NCI-H345 treated with DMSO at 0.1 percent for 48 hours (cell line): ENCODE data around the gene DPM1.
A peak's percentile ranks its signal among the peaks of the same experiment; 100 is the strongest.
"Not testable (repeated sequence)": the region's sequence is repeated elsewhere in the genome, so short reads cannot be mapped to it uniquely, and the experiment has no call there.

ENCODE experiments used
- DNase-seq: peaks from one replicate; lab custom pipeline; 2025; ENCODE audit not compliant: unreplicated experiment; lab: John Stamatoyannopoulos, UW

DPM1 gene

GRCh38 chr20:50980071-50980681 lies 21.8 kb upstream of the DPM1 start:
- DNase-seq: no peak

DNA sequence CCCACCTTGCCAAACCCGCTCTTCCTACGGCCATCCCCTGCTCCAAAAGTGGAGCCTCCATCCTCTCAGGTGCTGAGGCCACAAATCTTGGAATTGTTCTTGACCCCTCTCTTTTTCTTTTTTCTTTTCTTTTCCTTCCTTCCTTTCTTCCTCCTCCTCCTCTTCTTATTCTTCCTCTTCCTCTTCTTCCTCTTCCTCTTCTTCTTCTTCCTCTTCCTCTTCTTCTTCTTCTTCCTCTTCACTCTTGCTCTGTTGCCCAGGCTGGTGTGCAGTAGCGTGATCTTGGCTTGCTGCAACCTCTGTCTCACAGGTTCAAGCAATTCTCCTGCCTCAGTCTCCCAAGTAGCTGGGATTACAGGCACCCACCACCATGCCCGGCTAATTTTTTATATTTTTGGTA lies 20.2 kb upstream of the DPM1 start:
- DNase-seq: not testable (repeated sequence)

GRCh38 chr20:50977066-50978021 lies 19.0 kb upstream of the DPM1 start:
- DNase-seq: no peak

DNA sequence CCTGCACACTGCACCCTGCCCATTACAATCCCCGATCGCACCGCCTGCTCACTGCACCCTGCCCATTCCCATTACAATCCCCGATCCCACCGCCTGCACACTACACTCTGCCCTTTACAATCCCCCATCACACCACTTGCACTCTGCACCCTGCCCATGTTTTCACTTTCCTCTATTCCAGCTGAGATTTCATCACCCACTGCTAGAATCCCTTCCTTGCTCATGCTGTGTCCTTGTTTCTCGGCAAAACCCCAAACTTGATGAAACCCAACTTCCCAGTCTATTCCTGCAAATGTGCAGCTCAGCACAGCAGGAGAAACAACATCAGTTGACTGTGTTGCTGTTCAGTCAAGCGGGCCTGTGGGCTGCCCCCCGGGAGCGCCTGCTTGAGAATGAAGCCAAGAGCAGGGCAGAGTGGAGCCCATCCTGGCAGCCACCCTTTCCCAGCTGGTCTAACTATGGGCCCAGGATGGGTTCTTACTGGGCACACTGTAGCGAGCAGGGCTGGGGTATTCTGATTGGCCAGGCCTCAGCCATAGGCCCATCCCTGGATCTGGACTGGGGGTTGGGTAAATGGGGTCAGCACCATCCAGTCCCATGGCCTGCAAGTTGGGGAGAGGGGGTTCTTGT lies 17.5 kb upstream of the DPM1 start:
- DNase-seq: no peak

DNA sequence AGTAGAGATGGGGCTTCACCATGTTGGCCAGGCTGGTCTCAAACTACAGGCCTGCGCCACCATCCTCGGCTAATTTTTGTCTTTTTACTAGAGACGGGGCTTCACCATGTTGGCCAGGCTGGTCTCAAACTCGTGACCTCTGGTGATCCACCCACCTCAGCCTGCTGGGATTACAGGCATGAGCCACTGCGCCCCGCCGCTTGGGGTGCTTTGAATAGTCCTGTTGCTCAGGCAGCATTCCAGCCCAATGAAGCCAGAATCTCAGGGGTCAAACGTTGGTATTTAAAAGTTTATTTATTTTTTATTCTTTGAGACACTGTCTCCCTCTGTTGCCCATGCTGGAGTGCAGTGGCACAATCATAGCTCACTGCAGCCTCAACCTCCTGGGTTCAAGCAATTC lies 11.6 kb upstream of the DPM1 start:
- DNase-seq: no peak

DNA sequence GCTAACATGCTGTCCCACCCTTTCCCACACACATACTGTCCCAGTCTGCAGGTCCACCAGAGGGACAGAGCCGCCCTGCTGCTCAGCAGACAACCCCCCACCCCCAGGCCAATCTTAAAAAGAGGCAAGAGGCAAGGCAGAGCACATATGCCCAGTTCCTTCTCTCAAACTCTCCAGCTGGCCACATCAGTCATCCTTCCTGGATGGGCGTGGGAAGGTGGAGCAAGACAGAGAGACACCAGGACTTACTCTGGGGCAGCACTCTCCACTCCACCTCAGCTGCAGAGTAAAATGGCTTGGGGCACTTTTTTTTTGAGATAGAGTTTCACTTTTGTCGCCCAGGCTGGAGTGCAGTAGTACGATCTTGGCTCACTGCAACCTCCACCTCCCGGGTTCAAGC lies 11.1 kb upstream of the DPM1 start:
- DNase-seq: no peak

DNA sequence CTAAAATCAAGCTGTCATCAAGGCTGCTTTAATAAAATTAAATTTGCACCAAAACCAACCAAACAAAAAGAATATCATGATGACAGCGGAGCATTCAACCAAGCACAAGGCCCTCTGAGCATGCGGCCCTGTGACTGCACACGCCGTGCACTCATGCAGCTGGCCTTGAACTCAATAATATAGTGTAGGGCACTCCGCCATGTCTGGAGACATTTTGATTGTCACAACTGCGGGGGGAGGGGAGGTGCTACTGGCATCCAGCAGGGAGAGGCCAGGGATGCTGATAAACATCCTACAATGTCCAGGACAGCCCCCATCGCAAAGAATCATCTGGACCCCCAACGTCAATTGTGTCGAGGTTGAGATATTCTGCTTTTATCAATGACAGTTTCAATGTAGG lies 10.0 kb upstream of the DPM1 start:
- no peak for DNase-seq

DNA sequence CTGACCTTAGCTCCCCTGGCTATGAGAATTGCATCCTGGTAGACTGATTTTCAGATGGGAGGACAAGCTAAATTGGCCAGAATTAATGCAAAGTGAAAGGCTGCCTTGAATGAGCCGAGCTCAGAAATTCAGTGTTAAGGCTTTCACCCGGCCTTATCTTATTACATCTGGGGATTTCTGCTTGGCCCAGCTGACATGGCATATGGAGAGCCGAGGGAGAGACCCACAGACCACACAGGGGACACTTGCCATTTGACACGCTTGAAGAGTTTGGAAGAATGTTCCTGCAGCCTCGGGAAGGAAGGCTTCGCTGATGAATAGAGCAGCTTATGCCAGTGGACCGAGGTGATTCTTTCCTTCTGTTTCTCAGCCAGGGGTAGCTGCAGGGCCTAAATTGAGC lies 9.3 kb upstream of the DPM1 start:
- no peak for DNase-seq

DNA sequence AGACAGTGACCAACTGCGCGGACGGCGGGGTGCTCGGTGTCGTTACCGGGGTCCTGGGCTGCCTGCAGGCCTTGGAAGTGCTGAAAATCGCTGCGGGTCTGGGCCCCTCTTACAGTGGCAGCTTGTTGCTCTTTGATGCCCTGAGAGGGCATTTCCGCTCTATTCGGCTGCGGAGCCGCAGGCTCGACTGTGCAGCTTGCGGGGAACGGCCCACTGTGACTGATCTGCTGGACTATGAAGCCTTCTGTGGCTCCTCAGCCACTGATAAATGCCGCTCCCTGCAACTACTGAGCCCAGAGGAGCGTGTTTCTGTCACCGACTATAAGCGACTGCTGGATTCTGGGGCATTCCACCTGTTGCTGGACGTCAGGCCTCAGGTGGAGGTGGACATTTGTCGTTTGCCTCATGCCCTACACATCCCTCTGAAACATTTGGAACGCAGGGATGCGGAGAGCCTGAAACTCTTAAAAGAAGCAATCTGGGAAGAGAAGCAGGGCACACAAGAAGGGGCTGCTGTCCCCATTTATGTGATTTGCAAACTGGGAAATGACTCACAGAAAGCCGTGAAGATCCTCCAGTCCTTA lies 1.3 kb upstream of the DPM1 start:
- DNase-seq: no peak

- peak; percentile 96 for DNase-seq
These were observed 547 bp upstream of the DPM1 start, which contains the start of gene MOCS3 for GRCh38 chr20:50958615-50959542. Gene MOCS3, plus strand, starts transcription at chr20:50958818. Its CDS starts 25 bp downstream, at chr20:50958843.

DNA sequence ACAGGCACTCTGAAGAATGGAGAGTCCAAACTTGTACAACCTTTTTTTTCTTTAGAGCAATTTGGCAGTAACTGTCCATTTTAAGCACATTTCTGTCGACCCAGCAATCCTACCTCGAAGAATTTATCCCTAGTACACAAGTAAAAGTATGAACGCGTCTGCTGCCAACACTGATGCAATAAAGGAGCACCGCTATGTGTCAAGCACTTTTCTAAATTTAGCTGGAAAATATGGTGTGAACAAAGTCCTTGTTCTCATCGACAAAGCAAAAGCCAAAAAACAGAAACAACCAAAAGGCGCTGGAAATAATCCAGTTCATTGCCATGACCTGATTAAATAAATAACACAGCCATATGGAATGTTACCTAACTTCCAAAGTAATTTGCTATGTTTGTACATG lies 1.1 kb downstream of the DPM1 start:
- DNase-seq: no peak

DNA sequence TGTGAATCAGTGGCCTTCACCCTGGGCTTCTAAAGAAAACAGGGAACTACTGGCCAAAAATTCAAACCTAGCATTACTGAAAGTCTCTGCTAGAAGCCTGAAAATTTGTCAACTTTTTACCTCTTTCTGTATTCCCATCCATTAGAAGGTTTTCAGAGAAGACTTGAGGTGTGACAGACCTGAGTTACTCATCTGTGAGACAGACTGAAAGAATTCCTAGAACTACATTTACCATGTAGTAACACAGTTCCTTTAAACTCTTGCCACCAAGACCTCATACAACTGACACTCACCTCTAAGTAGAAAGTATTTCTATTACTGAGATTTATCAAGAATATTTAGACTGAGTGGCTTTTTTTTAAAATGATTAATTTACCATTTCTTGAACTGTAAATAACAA lies 4.5 kb downstream of the DPM1 start:
- no peak for DNase-seq

GRCh38 chr20:50953196-50953595 lies 5.1 kb downstream of the DPM1 start:
- no peak for DNase-seq

GRCh38 chr20:50948132-50948785 lies 10.1 kb downstream of the DPM1 start:
- DNase-seq: no peak

DNA sequence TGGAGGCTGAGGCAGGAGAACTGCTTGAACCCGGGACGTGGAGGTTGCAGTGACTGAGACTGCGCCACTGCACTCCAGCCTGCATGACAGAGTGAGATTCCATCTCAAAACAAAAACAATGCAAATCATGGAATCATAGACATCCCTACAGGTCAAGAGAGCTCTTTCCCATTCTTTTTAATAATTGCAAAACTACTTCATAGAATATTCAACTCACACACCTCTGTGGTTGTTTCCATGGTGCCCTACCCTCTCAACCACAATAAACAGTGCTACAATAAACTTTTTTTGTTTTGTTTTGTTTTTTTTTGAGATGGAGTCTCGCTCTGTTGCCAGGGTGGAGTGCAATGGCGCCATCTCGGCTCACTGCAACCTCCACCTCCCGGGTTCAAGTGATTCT lies 15.3 kb downstream of the DPM1 start:
- DNase-seq: no peak

- no peak for DNase-seq
These were observed 24.7 kb downstream of the DPM1 start for GRCh38 chr20:50933589-50933988.

DNA sequence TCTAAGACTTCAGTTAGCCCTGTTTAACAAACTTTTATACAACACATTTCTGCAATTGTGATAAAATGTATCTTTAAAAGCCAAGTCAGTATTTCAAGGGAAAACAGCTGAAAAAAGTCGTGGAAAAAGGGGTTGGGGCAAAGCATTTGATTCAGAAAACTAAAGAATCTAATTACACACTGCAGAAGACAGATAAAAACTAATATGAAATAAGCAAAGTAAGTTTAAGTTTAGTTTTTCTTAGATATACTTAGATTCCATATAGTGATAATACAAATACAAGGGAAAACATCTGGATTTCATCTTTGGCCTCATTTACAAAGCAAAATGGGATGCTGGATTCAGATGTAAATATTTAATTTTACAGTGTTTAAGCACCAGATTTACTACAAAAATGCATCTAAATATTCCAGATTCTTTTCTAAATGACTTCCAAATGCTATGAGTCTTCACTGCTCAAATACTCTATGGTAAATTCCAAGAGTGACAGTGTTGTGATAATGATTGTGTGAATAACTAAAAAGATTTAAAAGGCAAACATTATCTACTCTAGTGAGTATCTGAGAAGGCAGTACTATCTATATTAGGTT lies 25.5 kb downstream of the DPM1 start:
- DNase-seq: no peak

DNA sequence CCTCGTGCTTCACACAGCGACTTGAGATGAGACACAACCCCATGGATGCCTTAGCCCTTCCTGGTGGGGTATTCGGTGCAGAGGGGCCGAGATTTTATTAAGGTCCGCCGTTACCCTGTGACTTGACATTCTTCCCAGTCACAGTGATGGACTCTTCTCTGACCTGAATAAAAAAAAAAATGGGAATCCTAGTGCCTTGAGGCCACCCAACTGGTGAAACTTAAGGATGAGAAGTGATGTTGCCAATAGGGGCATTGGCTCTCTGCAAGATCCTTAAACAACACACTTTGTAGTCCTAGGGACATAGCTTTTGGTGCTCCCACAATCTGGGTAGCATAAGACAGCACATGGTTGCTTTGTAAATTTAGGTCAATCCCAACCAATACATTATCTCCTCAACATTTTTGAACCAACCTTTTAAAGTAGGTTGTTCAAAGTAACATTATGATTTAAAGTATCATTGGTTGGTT lies 26.3 kb downstream of the DPM1 start:
- DNase-seq: no peak

- DNase-seq: peak; percentile 96
These were observed 26.9 kb downstream of the DPM1 start, which contains the start of gene ADNP for GRCh38 chr20:50931306-50932015. Gene ADNP, minus strand, starts transcription at chr20:50931437. Its CDS starts 27,441 bp downstream, at chr20:50903996.
